Endothelial cell of umbilical vein (primary cell): Measurements from ENCODE around the gene KMT2B.

Experiments used
- EZH2 ChIP-seq: IDR thresholded peaks from 2 replicates; pipeline ENCODE4 v1.6.1; 2012; ENCODE audit warnings: borderline replicate concordance, low read depth, mild to moderate bottlenecking, moderate library complexity, low read length, inconsistent platforms; ENCODE audit not compliant: severe bottlenecking
- GATA2 ChIP-seq: IDR thresholded peaks from 2 replicates; pipeline ENCODE4 v1.7.0; 2011; ENCODE audit warnings: low read depth, mild to moderate bottlenecking, moderate library complexity, mixed read lengths, low read length; ENCODE audit not compliant: insufficient read length, insufficient read depth
- JUN ChIP-seq: IDR thresholded peaks from 2 replicates; pipeline ENCODE4 v1.6.1; 2011; ENCODE audit warnings: borderline replicate concordance, low read depth; ENCODE audit not compliant: insufficient read length, insufficient read depth
- MYC ChIP-seq: IDR thresholded peaks from one replicate; pipeline ENCODE4 v1.6.1; 2011; ENCODE audit warnings: mild to moderate bottlenecking, low read depth, low read length
- POLR2A ChIP-seq: IDR thresholded peaks from 2 replicates; pipeline ENCODE4 v1.6.1; 2012; ENCODE audit warnings: low read depth, mild to moderate bottlenecking, control low read depth, low read length
- POLR2AphosphoS5 ChIP-seq: IDR thresholded peaks from 2 replicates; pipeline ENCODE4 v1.6.1; 2012; ENCODE audit warnings: low read depth, mild to moderate bottlenecking, control low read depth, low read length, moderate library complexity; ENCODE audit not compliant: insufficient read depth
- TF ChIP-seq, protein P1 (sequence below), 2 donors: IDR thresholded peaks; 1 replicate in 1 of 2; 2 replicates in 1 of 2; pipeline ENCODE4 v1.5.1; 2011; ENCODE audit warnings: low read length in 2 of 2, mild to moderate bottlenecking in 2 of 2, moderate library complexity in 2 of 2, control low read depth in 1 of 2, inconsistent platforms in 1 of 2, low read depth in 1 of 2; ENCODE audit not compliant: insufficient read depth in 1 of 2; ENCODE audit errors: extremely low read depth in 1 of 2
- TF ChIP-seq, protein P2 (sequence below): IDR thresholded peaks from 2 replicates; pipeline ENCODE4 v1.6.1; 2011; ENCODE audit not compliant: insufficient read depth, insufficient read length

- no peak for TF ChIP-seq POLR2A
- TF ChIP-seq, protein P1, sequence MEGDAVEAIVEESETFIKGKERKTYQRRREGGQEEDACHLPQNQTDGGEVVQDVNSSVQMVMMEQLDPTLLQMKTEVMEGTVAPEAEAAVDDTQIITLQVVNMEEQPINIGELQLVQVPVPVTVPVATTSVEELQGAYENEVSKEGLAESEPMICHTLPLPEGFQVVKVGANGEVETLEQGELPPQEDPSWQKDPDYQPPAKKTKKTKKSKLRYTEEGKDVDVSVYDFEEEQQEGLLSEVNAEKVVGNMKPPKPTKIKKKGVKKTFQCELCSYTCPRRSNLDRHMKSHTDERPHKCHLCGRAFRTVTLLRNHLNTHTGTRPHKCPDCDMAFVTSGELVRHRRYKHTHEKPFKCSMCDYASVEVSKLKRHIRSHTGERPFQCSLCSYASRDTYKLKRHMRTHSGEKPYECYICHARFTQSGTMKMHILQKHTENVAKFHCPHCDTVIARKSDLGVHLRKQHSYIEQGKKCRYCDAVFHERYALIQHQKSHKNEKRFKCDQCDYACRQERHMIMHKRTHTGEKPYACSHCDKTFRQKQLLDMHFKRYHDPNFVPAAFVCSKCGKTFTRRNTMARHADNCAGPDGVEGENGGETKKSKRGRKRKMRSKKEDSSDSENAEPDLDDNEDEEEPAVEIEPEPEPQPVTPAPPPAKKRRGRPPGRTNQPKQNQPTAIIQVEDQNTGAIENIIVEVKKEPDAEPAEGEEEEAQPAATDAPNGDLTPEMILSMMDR (IDR thresholded peaks at IDR 0.05; ENCODE audit: extremely low read depth in 1 of 2, insufficient read depth in 1 of 2, low read depth in 1 of 2, low read length in 2 of 2): no peak
- no peak for TF ChIP-seq EZH2
- TF ChIP-seq POLR2AphosphoS5: no peak
- TF ChIP-seq GATA2: no peak
- TF ChIP-seq, protein P2, sequence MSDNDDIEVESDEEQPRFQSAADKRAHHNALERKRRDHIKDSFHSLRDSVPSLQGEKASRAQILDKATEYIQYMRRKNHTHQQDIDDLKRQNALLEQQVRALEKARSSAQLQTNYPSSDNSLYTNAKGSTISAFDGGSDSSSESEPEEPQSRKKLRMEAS: no peak
- TF ChIP-seq JUN: no peak
- TF ChIP-seq MYC: no peak
Measured at GRCh38 chr19:35786299-35787160, 68.7 kb downstream of the KMT2B start.
